ENCODE measurements around the gene CCDC188. TPM values are rescaled to one million over a fixed set of nuclear protein-coding genes. Genes with fewer than 3 reads are reported as not detected.

The CCDC188 gene
- total and polyA plus RNA-seq, 2 donors (not counting 1 experiment from before 2014, with no cell fraction given) = not detected

GRCh38 chr22:20140107-20140445 is 10.8 kb downstream of the CCDC188 start:
- peaks cover 21% of the 10 kb centered on the region for H3K4me1 Mint-ChIP-seq
- H3K27me3 ChIP-seq (replicated peaks in 1 of 4; ENCODE audit: control extremely low read depth in 1 of 4, control insufficient read depth in 3 of 4, insufficient read depth in 4 of 4, low read length in 3 of 4) = no peaks in the 10 kb centered on the region
- no peak overlapping the region for H3K4me3 Mint-ChIP-seq
- no peaks in the 10 kb centered on the region for H3K9me3 ChIP-seq (ENCODE audit: control extremely low read depth in 1 of 3, control insufficient read depth in 2 of 3, insufficient read depth in 1 of 3, low read length in 2 of 3)
- 94% methylated on average over 9 of the region's 11 CpGs for WGBS (ENCODE audit: insufficient coverage)
- peaks cover 44% of the 10 kb centered on the region for H4K20me1 ChIP-seq (ENCODE audit: control insufficient read depth, insufficient read depth, low read length, poor library complexity, severe bottlenecking)
- H3K27me3 Mint-ChIP-seq = no peaks in the 10 kb centered on the region
- intact Hi-C loops (cut with micrococcal nuclease) = no loop called here
- no peak for DNase-seq
- ChIA-PET POLR2A (no interaction called here), CTCF (no interaction called here)
- no peak overlapping the region for H3K4me3 ChIP-seq (ENCODE audit: control extremely low read depth in 1 of 5, extremely low read depth in 1 of 5, insufficient read depth in 1 of 5, low read depth in 2 of 5, low read length in 4 of 5)
- peaks cover 3 to 22% of the 10 kb centered on the region in 2 donors for H3K4me1 ChIP-seq (ENCODE audit: control insufficient read depth in 2 of 2, insufficient read depth in 2 of 2, low read length in 2 of 2)
- no peaks in the 10 kb centered on the region for H3K9me3 Mint-ChIP-seq (ENCODE audit: insufficient read depth)
- no peak overlapping the region for H2AFZ ChIP-seq (ENCODE audit: insufficient read depth, low read depth, low read length, poor library complexity, severe bottlenecking)
- ATAC-seq (ENCODE audit: low read depth) = no peak
- H3K9ac ChIP-seq (ENCODE audit: low read length) = no peak overlapping the region
- H3K4me2 ChIP-seq (replicated peaks; ENCODE audit: low read depth, low read length, poor library complexity, severe bottlenecking) = no peak overlapping the region
- peaks cover 18% of the 10 kb centered on the region for H3K79me2 ChIP-seq (ENCODE audit: control insufficient read depth, insufficient read depth, low read length)
- H3K36me3 ChIP-seq (replicated peaks in 1 of 2; ENCODE audit: control extremely low read depth in 1 of 2, control insufficient read depth in 1 of 2, extremely low read depth in 1 of 2, insufficient read depth in 2 of 2, low read length in 1 of 2) = peaks cover 0 to 7% of the 10 kb centered on the region in 2 experiments
- TF ChIP-seq CTCF (IDR thresholded peaks at IDR 0.05) = no peak
- no peak for TF ChIP-seq EZH2 (IDR thresholded peaks at IDR 0.05; ENCODE audit: borderline replicate concordance, insufficient read depth, low read depth, low read length, poor library complexity, severe bottlenecking)
- no peak overlapping the region for H3K27ac ChIP-seq (ENCODE audit: low read length in 2 of 2)
- no peak overlapping the region for H3K27ac Mint-ChIP-seq

- peaks cover 0 to 7% of the 10 kb centered on the region in 2 experiments for H3K36me3 ChIP-seq (replicated peaks in 1 of 2; ENCODE audit: control extremely low read depth in 1 of 2, control insufficient read depth in 1 of 2, extremely low read depth in 1 of 2, insufficient read depth in 2 of 2, low read length in 1 of 2)
- DNase-seq (no peak), ATAC-seq (ENCODE audit: low read depth) (no peak)
- no peak overlapping the region for H3K4me3 ChIP-seq (ENCODE audit: control extremely low read depth in 1 of 5, extremely low read depth in 1 of 5, insufficient read depth in 1 of 5, low read depth in 2 of 5, low read length in 4 of 5)
- no peak overlapping the region for H3K4me3 Mint-ChIP-seq
- H3K27ac Mint-ChIP-seq = no peak overlapping the region
- H2AFZ ChIP-seq (ENCODE audit: insufficient read depth, low read depth, low read length, poor library complexity, severe bottlenecking) = no peak overlapping the region
- 98% methylated on average over 36 of the region's 36 CpGs for WGBS (ENCODE audit: insufficient coverage)
- ChIA-PET POLR2A (no interaction called here), CTCF (no interaction called here)
- no peaks in the 10 kb centered on the region for H3K9me3 Mint-ChIP-seq (ENCODE audit: insufficient read depth)
- H3K27me3 Mint-ChIP-seq = no peaks in the 10 kb centered on the region
- H3K27ac ChIP-seq (ENCODE audit: low read length in 2 of 2) = no peak overlapping the region
- no peaks in the 10 kb centered on the region for H3K9me3 ChIP-seq (ENCODE audit: control extremely low read depth in 1 of 3, control insufficient read depth in 2 of 3, insufficient read depth in 1 of 3, low read length in 2 of 3)
- H3K4me1 Mint-ChIP-seq = peaks cover 24% of the 10 kb centered on the region
- H3K9ac ChIP-seq (ENCODE audit: low read length) = no peak overlapping the region
- intact Hi-C loops (cut with micrococcal nuclease) = no loop called here
- H3K4me2 ChIP-seq (replicated peaks; ENCODE audit: low read depth, low read length, poor library complexity, severe bottlenecking) = no peak overlapping the region
- H3K4me1 ChIP-seq (ENCODE audit: control insufficient read depth in 2 of 2, insufficient read depth in 2 of 2, low read length in 2 of 2) = peaks cover 3 to 23% of the 10 kb centered on the region in 2 donors
- TF ChIP-seq EZH2 (IDR thresholded peaks at IDR 0.05; ENCODE audit: borderline replicate concordance, insufficient read depth, low read depth, low read length, poor library complexity, severe bottlenecking) (no peak), CTCF (IDR thresholded peaks at IDR 0.05) (no peak)
- H3K79me2 ChIP-seq (ENCODE audit: control insufficient read depth, insufficient read depth, low read length) = peaks cover 24% of the 10 kb centered on the region
- H4K20me1 ChIP-seq (ENCODE audit: control insufficient read depth, insufficient read depth, low read length, poor library complexity, severe bottlenecking) = peaks cover 49% of the 10 kb centered on the region
- H3K27me3 ChIP-seq (replicated peaks in 1 of 4; ENCODE audit: control extremely low read depth in 1 of 4, control insufficient read depth in 3 of 4, insufficient read depth in 4 of 4, low read length in 3 of 4) = no peaks in the 10 kb centered on the region
These were observed 11.3 kb downstream of the CCDC188 start for GRCh38 chr22:20139391-20140106.
